HG03571 (cell line): ENCODE results near the gene HOXA5.

Experiments
- ATAC-seq: cut with Tn5 transposase; IDR thresholded peaks from one replicate; pipeline ENCODE4 v1.9.1; 2021; ENCODE audit not compliant: unreplicated experiment

HOXA5 gene

DNA sequence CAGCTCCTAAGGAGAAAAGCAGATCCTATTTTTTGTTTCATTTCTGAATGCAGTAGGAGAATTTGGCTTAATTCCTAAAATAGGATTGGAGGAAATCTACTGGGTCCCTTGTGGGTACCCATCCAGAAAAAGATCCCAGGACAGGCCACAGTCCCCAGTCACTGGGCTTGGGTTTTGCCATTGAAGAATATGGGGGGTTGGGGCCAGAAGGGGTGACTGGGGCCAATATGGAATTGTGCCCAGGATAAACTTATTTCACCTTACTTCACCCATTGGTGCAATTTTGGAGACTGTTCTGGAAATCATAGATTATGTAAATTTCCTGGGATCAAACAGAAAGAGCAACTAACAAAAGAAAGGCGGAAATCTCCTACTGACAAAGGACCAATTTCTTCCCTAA lies 5.0 kb downstream of the HOXA5 start:
- no peak for ATAC-seq

DNA sequence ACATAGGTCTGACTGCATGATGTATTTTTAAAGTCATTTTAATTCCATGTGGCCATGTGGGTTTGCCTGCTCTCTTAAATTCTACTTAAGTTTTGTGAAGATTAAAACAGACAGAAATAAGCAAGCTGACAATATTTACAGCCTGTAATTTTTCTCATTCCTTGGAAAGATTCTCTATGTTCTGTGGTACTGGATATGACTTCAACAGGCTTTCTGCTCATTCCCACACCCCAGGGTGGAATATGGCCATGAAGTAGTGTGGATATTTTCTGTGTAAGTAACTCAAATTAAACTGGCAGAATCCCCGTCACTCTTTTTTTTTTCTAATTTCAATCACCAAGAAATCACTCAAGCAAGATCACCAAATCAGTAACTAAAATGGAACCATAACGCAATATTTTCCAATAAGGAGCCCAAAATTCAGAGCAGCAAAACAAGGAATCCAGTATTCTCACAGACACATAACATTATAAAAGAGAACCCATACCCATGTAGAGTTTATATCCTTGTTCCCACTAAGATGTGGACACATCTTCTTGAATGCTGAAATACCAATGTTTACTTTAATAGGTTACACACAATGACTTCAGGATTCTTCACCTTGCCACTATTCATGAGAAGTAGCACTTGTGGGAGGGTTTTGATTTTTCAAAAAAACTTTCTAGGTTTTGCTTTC lies 5.7 kb downstream of the HOXA5 start:
- no peak for ATAC-seq

DNA sequence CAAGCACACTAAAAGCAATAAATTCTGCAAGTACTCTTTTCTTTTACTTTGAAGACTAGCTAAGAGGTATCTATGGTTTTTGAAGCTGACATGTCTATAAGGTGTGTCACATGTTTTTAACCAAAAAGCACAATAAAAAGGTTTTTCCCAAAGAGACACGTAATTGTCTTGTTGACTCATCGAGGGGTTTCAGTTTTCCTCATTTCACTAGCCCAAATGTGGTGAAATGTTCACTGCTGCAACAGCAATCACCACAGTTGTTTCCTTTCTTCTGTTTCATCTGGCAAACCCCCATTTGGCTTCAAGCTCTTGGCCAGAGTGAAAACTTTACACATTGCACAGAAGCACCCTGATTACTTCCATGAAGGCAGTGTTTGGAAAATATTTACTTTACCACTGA lies 9.1 kb downstream of the HOXA5 start:
- ATAC-seq = no peak

DNA sequence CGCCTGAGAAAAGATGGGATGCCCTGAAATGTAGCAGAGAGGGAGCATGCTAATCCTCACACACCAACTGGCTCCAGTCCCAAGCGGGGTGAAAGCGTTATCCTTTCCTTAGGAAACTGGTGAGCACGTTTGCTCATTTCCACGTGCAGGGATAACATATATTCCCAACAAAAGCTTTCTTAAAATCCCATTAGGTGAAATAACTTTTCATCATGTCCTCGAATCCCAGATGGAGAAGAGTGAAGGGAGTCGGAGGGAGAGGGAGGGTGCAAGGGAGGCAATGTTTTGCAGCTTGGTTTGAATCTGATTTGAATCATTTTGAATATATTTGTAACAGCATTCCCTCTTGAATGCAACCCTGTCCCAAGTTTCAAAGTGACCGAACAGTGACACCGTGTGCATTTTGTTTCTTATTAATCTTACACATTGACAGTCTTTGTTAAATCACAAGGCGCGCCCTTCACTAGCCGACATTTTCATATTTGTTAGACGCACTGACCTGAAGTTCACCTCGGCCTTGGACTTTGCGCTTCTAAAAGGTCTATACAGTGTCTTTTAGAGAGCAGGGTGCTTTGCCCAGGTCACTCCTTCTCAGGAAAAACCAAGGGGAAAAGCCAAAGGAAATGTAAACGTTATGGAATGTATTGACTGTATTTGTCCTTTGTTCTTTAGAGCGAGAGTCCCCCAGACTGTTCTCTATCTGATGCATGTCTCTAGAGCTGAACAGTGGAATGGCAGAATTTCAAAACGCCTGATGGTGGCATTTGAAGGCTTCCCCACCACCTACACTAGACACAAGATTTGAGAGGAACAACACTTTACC lies 9.9 kb downstream of the HOXA5 start:
- ATAC-seq = no peak

DNA sequence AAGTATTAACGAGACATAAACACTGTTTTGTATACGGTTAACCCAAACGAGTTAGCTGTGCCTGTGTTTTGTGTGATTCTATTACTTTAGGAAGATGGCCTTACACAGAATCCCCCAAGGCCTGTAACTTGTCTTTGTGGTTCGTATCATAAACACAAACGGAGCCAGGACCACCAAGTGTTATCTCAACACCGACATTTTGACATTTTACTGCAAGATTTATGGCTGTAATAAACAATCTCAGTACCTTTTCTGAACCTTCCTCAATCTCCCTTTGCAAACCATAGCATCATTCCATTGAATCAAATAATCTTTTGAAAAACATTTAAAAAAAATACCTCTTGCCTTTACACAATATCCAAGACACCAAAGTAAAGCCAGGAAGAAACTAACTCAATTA lies 10.5 kb downstream of the HOXA5 start:
- ATAC-seq = no peak

DNA sequence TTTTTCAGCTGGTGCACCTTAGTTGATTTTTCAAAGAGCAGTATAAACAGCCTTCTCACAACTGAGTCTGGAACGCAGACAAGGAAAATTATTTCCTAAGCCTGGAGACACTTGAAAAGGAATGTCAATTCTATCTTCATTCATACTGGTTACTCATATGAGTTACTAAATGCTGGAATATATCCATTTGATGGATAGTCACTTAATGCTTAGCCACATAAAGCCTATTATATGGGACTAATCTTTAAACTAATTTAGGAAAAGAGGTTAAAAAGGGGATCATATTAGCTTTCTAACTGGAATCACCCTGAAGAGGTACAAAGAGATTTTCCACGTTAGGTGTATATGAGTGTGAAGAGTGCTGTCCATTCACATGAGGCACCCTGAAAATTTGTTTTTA lies 11.3 kb downstream of the HOXA5 start:
- no peak for ATAC-seq

DNA sequence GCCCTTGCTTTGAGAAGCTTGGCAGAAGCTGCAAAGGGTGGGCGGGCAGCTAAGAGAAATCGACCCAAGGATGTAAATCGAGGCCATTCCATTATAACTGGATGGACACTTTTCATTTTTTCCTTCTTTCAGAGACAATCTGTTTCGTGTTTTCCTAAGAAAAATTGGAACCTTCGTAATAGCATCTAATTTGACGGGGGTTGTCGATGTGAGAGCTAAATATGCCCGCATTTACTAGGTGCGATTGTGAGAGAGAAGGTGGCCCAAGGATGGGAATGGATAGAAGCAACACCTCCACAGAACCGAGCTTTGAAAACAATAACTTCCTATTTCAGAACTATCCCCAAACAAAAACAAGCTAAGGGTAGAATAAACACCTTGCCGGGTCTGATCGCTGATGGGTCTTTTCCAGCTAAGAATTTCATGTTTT lies 12.1 kb downstream of the HOXA5 start:
- ATAC-seq = no peak

DNA sequence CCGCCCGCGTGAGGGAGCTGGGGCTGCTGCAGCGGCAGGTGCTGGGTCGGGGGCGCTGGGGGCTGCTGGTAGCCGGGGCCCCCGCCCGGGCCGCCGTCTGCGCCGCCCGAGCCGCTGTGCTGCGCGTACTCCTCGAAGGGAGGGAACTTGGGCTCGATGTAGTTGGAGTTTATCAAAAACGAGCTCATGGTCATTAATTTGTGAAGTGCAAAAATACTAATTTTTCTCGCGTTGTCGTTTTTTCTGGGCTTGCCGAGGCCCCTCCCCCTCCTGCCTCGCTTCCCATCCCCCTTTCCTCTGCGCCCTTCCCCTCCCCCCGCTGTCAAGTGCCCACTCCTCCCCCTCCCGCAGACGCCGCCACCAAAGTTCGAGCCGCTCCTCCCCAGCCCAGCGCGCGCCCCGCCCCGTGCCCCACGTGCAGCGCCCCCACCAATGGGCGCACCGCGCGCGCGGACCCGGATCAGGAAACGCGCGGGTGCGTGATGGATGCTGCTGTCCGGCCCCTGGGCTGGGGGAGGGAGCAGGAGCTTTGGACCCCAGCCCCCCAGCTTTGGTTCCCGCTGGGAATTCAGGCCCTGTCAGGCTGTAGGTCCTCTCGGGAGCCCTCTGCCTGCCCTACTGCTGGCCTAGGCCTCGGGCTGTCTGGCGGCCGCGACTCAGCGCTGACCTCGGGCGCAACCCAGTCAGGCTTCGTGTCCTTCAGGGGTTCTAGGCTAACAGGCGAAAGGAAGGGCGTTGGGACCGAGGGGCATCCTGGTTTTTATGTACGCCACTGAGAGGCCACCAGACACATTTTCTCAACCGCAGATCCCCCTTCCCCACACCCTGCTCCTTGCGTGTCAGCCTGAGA lies 12.7 kb downstream of the HOXA5 start, which contains the start of gene HOXA4:
HOXA4 (minus strand) TSS at position 218 of the 850 bp plus-strand sequence; CDS start at position 194, 24 bp downstream.
- no peak for ATAC-seq

DNA sequence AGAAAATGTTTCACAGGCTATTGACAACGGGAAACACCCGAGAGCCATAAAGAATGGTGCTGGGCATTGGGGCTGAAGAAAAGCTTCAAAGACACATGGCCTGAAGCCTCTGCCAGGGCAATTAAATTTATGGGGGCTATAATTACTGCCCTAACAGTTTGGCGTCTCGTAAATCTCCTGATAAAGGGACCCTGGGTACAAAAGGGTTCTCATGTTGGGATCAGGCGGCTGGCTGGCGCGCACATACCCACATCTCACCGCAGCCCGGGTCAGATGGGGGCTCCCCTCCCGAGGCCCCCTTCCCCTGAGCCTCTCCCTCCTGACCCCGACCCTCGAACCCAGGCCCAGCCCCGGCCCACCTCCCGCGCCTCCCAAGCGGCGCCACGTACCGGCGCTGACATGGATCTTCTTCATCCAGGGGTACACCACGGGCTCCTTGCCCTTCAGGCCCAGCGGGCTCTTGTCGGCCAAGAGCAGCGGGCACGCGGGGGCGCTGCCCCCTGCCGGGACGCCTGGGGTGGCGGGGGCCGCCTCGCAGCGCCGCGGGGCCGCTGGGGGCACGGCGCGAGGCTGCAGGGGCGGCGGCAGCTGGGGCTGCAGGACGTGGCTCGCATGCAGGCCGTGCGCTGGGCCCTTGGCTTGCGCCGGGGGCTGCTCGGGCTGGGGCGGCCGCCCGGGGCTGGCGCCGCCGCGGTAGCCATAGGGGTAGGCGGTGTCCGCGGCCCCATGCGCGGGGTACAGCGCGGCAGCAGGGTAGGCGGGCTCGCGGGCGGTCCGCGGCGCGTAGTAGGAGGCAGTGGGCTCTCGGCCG lies 13.5 kb downstream of the HOXA5 start:
- ATAC-seq = no peak

DNA sequence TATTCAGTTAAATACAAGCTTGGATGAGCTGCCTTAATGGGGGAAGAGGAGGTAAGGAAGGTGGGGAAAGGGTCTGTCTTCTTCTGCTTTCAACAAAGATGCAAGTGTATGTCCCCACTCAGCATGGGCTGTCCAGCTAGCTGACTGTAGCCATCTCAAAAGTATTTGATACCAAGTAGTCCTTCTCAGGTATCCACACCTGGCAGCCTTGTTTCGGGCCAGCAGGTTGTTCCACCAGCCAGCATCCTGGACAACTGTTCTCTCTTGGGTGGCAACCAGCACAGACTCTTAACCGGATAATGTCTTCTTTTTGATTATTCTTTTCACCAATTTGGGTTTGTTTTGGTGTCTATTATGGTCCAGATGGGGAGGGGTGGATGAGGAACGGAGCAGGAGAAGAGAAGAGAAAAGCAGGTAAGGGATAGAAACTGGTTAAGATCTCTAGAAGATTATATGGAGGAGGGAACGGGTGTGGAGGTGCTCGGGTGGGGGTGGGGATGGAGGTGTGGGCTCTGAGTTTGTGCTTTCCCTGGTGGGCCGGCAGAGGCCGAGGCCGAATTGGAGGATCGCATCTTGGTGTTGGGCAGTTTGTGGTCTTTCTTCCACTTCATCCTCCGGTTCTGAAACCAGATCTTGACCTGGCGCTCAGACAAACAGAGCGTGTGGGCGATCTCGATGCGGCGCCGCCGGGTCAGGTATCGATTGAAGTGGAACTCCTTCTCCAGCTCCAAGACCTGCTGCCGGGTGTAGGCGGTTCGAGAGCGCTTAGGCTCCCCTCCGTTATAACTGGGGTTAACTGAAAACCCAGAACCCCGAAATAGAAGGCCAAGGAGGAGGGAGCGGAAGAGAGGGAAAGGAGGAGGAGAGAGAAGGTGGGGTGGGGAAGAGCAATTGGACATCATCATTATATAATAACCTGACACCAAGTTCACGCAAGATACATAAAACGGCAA lies 14.4 kb downstream of the HOXA5 start:
- no peak for ATAC-seq

DNA sequence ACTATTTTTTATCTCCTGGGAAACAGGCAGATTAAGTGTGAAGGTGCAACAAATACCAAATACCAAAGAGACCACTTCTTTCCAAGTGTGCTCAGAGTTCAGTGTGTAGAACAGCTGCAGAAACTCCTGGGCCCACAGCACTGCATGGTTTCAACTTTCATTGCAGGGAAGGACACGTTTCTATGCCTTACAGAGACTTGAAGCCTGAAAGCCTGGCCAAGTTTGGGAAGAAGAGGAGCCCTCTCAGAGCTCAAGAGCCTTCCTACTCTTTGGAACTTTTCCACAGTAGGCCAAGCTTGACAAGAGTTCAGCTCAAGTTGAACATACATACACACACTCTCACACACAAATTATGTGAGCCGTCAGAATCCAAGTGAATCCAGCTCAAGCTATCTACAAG lies 15.4 kb downstream of the HOXA5 start:
- no peak for ATAC-seq

DNA sequence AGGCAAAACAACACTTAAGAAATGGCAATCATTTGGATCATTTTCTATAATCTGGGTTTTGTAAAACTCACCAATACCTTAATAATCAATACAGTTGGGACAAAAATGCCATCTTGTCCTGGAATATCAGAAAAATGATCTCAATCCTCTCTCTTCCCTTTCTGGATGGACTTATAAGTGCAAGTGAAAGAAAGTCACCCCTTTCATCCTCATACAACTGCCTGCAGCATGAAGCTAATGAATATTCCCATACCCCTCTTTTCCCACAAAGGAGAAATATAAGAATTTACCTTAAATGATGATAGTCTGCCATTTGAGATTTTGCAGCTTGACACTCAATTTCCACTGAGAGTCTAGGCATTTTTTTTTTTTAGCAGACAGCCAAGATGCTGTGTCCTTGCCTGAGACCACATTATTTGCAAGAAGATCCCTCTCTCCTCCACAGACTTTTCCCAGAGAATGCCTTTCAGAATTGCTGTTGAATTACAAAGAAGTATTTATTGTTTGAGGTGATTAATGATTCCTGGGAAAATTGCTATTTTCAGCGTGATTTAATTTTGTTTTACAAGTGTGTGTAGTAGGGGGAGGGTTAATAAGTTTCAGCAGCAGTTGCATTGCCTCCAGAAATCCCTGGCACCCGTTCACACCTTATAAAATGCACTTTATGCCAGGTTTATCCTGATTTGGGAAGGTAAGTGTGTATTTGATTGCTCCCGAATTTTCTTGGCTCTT lies 16.7 kb downstream of the HOXA5 start:
- no peak for ATAC-seq

DNA sequence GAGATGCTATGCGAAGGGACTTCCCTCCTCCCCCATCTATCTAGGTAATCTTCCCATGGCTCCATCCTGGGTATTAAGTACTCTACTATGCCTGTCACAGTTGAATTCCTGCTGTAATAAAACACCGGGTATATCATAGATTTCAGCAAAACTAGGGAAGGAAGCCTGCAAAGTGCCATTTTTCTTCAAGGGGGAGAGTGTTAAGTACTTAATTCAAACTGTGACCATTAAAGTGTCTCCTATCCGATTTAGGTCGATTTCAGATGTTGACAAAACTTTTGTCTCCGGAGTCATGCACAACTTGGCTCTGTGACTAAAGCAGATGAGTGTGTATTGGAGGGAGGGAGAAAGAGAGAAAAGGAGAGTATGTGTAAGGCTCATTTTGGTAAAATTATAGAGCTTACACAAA lies 17.5 kb downstream of the HOXA5 start:
- ATAC-seq = no peak

DNA sequence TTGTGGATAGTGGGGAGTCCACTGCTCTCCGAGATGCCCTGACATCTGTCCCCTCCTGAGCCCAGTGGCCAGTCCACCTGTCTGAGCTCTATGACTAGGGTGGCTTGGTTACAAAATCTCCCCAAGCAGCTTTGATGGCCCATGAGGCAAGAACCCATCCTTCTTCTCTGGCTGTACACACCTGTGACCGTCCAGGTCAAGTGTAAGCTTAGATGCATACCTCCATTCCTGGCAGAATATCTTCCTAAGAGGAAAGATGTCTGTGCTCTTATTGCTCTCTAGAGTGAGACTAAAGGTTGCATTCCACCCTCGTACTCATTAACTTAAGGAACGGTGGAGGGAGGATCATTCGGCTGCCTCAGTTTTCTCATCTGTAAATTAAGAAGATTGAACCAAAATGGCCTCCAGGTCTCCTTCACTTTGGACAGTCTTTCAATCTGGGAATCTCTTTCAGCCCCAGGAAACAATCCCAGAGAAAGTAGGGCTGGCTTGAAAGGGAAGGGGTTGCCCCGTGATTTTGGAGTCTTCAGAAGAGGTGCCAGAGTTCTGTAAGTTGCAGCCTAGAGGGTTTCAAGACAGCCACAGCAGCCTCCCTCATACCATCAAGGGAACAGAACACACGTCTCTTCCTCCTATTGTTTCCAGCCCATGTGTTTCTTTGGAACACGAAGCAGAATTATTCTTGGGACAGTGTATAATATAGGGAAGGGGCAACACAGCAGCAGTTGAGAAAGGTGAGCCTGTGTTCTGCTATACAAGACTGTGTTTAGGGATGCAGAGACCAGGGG lies 18.4 kb downstream of the HOXA5 start:
- ATAC-seq = no peak

DNA sequence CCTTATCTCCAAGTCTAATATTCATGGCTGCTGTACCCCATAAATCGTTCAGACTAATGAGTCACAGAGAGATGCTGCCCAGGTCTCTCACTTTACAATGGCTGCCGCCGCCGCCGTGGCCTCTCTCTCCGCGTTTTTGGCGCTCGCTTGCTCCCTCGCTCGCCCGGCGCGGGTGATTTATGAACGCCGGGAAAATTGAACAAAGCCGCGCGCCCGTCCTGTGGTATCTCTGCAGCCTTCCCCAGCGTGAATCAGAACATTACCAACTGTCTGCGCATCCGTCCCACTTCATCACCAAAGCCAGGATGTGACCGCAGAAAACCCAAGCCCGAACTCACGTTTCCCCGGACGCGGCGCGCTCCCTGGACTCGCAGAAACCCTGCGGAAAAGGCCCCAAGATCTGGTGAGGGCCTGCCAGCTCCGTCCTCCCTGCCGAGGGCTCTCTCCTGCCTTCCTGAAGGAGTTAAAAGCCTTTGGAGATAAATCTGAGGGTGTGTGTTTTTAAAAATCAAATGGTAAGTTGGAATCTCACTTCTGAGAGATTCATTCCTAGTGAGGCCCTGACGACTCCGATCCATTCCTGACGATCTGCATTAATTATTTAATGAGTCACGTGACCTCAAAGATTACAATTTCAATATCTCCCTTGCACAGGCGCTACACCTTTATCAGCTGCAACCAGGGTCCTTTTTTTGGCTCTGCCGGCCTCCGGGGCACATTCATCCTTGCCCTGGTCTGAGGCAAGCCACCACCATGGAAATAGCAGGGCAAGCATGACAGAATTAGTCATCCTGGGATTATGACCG lies 19.2 kb downstream of the HOXA5 start:
- ATAC-seq = no peak

DNA sequence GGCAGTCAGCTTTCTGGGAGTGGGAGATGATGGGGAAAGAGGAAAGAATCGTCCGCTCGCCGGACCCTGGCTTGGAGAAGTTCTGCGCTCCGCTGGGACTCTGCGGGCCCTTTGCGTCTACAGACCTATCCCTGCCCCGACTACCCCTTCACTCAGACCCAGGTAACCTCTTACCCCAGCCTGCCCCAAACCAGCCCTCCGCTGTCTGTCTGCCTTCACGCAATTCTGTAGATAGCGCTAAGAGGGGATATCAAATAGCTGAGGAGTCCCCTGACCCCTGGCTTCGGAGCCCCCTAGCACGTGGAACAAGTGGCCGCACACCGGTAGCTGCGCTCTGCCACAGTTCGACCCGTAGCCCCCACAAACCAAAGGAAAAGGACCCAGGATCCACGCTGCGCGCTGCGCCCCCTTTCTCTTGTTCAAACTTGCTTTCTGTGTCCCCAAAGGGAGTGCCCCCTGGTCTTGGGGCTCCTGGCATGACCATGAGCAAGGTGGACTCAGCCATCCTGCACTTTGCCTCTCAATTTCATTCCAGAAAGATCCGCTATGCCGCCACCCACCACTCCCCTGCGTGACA lies 19.9 kb downstream of the HOXA5 start:
- no peak for ATAC-seq

DNA sequence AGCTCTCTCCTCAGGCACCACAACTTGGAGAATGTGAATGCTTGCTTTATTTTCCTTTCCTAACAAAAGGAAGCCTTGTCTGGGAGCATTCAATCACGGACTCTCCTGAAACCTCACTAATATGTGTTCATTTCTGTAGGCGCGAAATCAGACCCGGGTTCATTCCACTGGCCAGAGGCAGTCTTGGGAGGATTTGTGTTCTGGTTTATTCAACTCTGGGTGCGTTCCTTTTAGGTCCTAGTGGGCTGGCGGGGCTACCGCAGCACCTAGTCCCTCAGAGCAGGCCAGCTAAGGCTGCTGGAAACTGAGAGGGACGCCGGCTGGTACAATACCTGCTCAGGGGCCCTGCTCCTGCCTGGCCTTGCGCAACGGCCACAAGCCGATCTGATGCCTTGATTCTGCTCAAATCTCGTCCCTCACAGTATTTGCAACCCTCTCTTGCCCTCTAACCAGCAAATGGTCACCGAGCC lies 20.4 kb downstream of the HOXA5 start:
- no peak for ATAC-seq
